ENCODE data around the gene TBCD.

The TBCD gene

DNA sequence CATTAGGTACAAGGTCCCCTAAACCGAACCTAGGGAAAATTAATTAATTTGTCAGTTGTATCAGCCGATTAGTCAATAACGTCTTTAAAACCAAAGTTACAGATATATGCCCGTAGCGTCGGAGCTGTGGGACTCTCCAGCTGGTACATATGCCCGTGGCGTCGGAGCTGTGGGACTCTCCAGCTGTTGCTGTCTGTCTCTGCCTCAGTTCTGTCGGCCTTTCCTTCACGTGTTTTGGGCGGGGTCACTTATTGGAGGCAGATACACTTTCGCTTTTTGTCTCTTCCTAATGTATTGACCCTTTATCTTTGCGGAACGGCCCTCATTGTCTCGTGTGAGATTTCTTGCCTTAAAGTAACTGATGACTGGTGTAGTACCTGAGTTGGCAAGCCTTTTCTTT is 150.0 kb downstream of the TBCD start:
- TF ChIP-seq Cebpa-rat (IDR thresholded peaks at IDR 0.05) = no peak
- Histone ChIP-seq H3K9me3 (replicated peaks in 1 of 11) (peaks cover 0 to 3% (median 0%) of the 10 kb centered on the region in 11 experiments; a peak in 1 of 22 replicates), H3K36me3 (peaks cover 23 to 56% (median 44%) of the 10 kb centered on the region in 11 experiments), H3K4me1 (peaks cover 51 to 94% (median 89%) of the 10 kb centered on the region in 10 experiments), H3K4me3 (peak overlapping the region; percentile 39 to 58 (median 50); a peak in 17 of 20 replicates), H3K9ac (peak overlapping the region; percentile 54 to 76 (median 61); a peak in 19 of 22 replicates), H3K4me2 (peak overlapping the region; percentile 83 to 99 (median 96)), H3K27me3 (no peaks in the 10 kb centered on the region; a peak in 2 of 22 replicates), H4K20me1 (peaks cover 0 to 74% (median 38%) of the 10 kb centered on the region in 11 experiments; a peak in 17 of 22 replicates), H3K27ac (peak overlapping the region in 10 of 11 experiments; percentile 53 to 78 (median 62); a peak in 16 of 22 replicates)

DNA sequence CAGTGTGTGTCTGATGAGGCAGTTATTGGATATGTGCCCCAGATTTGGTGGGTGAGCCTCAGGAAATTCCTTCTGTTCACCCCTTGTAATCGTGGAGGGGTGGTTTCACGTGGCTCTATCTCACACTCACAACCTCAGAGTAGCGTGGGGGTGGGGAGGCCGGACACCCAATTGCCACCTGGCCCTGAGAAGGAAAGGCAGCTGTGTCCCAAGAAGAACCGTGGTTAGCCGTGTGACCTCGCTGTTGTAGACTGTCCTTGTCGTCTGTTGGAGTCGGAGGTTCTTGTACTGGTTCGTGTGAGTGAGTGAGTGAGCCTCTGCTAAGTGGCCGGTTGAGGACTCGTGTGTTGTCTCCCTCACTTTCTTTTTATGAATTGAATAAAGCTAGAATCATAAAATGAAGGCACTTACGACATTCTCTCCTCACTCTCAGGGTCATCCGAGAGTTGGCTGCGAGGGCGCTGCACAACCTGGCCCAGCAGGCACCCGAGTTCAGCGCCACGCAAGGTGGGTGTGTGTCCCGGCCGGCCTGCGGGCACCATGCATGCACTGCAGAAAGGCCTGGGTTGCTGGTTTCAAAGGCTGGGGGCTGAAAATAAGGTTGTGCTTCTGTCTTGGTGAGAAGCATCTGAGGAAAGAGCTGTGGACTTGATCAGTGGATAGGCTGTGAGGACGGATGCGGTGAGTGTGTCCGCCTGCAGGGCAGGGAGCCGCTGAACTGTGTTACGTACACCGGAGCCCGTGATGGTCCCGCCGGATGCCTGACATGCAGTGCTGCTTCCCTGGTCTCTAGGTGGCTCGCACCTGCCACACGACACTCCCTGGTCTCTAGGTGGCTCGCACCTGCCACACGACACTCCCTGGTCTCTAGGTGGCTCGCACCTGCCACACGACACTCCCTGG is 151.4 kb downstream of the TBCD start:
- H3K27ac ChIP-seq = peak overlapping the region in 3 of 11 experiments; percentile 6 to 56 (median 11); a peak in 2 of 22 replicates
- H3K27me3 ChIP-seq = peaks cover 0 to 11% (median 0%) of the 10 kb centered on the region in 11 experiments; a peak in 5 of 22 replicates
- TF ChIP-seq Cebpa-rat (IDR thresholded peaks at IDR 0.05) = no peak
- H4K20me1 ChIP-seq = peaks cover 0 to 88% (median 51%) of the 10 kb centered on the region in 11 experiments; a peak in 19 of 22 replicates
- peak overlapping the region in 5 of 11 experiments; percentile 7 to 76 (median 32); a peak in 7 of 22 replicates for H3K9ac ChIP-seq
- peaks cover 62 to 97% (median 93%) of the 10 kb centered on the region in 10 experiments for H3K4me1 ChIP-seq
- no peak overlapping the region; a peak in 1 of 20 replicates for H3K4me3 ChIP-seq
- peaks cover 21 to 58% (median 47%) of the 10 kb centered on the region in 11 experiments for H3K36me3 ChIP-seq
- H3K4me2 ChIP-seq = peak overlapping the region; percentile 83 to 99 (median 96); a peak in 21 of 22 replicates
- H3K9me3 ChIP-seq (replicated peaks in 1 of 11) = no peaks in the 10 kb centered on the region

- Histone ChIP-seq H3K4me3 (no peak overlapping the region), H3K36me3 (peaks cover 21 to 59% (median 41%) of the 10 kb centered on the region in 11 experiments), H3K9me3 (replicated peaks in 1 of 11) (no peaks in the 10 kb centered on the region), H3K9ac (peak overlapping the region in 3 of 11 experiments; percentile 40 to 47 (median 41); a peak in 4 of 22 replicates), H4K20me1 (peaks cover 0 to 97% (median 66%) of the 10 kb centered on the region in 11 experiments; a peak in 19 of 22 replicates), H3K4me2 (peak overlapping the region in 8 of 11 experiments; percentile 18 to 70 (median 46); a peak in 14 of 22 replicates), H3K4me1 (peaks cover 61 to 97% (median 93%) of the 10 kb centered on the region in 10 experiments), H3K27ac (0 out of 22 replicates have a peak overlapping the region, but pooled peaks of 1 of the 11 experiments have one; percentile 8), H3K27me3 (peaks cover 0 to 15% (median 0%) of the 10 kb centered on the region in 11 experiments; a peak in 5 of 22 replicates)
- no peak for TF ChIP-seq Cebpa-rat (IDR thresholded peaks at IDR 0.05)
These were observed 153.3 kb downstream of the TBCD start for GRCh38 chr17:82905130-82905529.

DNA sequence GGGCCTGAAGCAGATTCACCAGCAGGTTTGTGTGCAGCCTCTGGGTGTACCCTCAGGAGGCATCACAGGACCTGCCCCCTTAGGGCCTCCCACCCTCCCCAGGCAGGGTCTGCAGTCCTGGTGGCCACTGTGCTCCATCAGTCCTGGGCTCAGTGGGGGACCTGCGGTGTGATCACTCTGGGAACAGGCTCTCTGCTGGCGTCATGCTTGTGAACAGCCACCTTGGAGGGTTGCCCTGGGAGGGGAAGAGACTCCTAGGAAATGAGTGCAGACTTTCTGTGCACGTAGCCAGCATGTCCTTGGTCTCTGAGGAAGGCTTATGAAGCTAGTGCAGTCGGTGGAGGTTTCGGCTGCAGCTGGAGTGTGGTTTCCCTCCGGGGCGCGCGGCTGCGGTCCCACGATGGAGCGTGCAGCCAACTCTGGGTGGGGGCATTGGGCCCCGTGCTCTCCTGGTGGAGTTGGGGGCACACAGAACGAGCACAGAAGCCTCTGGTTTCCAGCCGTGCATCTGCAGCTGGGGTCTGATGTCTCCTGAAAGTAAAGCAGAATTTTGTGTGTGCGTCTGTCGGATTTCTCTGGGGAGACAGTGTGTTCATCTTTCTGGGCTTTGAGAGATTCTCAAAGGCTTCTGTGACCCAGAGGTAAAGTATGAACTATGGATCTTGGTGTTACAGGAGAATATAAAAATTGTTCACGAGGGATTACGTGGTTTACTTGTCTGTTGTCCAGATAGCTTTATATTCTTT is 156.1 kb downstream of the TBCD start:
- H3K9me3 ChIP-seq (replicated peaks in 1 of 11) = no peaks in the 10 kb centered on the region

DNA sequence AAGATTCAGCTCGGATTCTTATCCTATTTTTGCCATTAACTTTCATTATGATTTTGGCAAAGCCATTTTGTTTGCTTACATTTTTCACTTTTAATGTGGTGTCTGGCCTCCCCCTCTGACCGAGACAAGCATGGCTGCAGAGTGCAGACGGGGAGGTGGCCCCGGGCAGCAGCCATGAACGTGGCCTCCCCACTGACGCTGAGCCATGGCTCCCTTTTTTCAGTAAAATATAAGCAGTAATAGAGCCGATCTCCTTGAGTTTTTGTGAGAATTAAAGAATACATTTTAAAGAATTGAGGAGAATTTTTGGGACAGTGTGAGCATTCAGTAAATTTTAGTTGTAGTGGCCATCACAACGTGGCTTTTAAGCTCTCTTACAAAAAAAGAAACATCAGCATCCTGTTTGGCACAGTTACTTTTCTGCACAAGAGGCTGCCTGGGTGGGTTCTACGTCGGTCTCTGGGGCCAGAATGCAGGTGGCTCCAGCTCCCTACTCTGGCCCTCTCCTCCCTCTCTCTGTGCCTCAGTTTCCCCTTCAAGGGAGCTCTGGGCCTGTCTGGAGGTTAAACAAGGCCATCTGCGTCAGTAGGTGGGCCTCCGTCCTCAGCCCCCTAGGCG is 156.8 kb downstream of the TBCD start:
- TF ChIP-seq Cebpa-rat (IDR thresholded peaks at IDR 0.05) = no peak
- peaks cover 22 to 63% (median 36%) of the 10 kb centered on the region in 11 experiments for H3K36me3 ChIP-seq
- H3K9me3 ChIP-seq (replicated peaks in 1 of 11) = no peaks in the 10 kb centered on the region
- peak overlapping the region in 2 of 10 experiments; percentile 1 to 8; a peak in 2 of 20 replicates for H3K4me3 ChIP-seq
- peaks cover 0 to 97% (median 55%) of the 10 kb centered on the region in 11 experiments; a peak in 19 of 22 replicates for H4K20me1 ChIP-seq
- peak overlapping the region in 9 of 11 experiments; percentile 8 to 63 (median 33); a peak in 13 of 22 replicates for H3K9ac ChIP-seq
- H3K27me3 ChIP-seq = peaks cover 0 to 15% (median 0%) of the 10 kb centered on the region in 11 experiments; a peak in 3 of 22 replicates
- H3K4me2 ChIP-seq = peak overlapping the region; percentile 77 to 96 (median 89)
- peaks cover 64 to 97% (median 93%) of the 10 kb centered on the region in 10 experiments for H3K4me1 ChIP-seq
- peak overlapping the region in 5 of 11 experiments; percentile 4 to 62 (median 38); a peak in 8 of 22 replicates for H3K27ac ChIP-seq

More for the DNA sequence above, 156.1 kb downstream of the TBCD start:
- peaks cover 0 to 15% (median 0%) of the 10 kb centered on the region in 11 experiments; a peak in 3 of 22 replicates for H3K27me3 ChIP-seq
- peaks cover 18 to 63% (median 39%) of the 10 kb centered on the region in 11 experiments for H3K36me3 ChIP-seq
- peak overlapping the region in 2 of 10 experiments; percentile 1 to 8; a peak in 2 of 20 replicates for H3K4me3 ChIP-seq
- peak overlapping the region; percentile 77 to 96 (median 89) for H3K4me2 ChIP-seq
- peaks cover 61 to 97% (median 93%) of the 10 kb centered on the region in 10 experiments for H3K4me1 ChIP-seq
- no peak for TF ChIP-seq Cebpa-rat (IDR thresholded peaks at IDR 0.05)
- peak overlapping the region in 8 of 11 experiments; percentile 14 to 63 (median 36); a peak in 11 of 22 replicates for H3K9ac ChIP-seq
- peak overlapping the region in 5 of 11 experiments; percentile 4 to 62 (median 38); a peak in 8 of 22 replicates for H3K27ac ChIP-seq
- H4K20me1 ChIP-seq = peaks cover 0 to 97% (median 62%) of the 10 kb centered on the region in 11 experiments; a peak in 19 of 22 replicates

DNA sequence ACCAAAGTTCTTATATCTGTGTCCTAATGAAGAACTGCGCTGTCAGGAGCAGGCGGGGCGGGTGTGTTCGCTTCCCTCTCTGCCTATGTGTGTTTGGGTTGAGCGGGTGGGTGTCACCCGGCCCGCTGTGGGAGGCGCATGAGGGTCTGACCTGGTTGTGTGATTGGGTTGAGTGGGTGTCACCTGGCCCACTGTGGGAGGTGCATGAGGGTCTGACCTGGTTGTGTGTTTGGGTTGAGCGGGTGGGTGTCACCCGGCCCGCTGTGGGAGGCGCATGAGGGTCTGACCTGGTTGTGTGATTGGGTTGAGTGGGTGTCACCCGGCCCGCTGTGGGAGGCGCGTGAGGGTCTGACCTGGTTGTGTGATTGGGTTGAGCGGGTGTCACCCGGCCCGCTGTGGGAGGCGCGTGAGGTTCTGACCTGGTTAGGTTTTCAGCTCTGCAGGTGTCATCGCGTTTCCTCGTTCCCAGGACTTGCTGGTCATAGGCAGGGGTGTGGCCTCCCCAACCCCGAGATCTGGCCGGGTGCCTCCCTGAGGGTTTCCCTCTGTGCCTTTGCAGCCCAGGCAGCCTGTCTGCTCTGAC is 157.5 kb downstream of the TBCD start:
- Histone ChIP-seq H3K4me3 (no peak overlapping the region), H3K36me3 (peaks cover 18 to 59% (median 32%) of the 10 kb centered on the region in 11 experiments), H3K27ac (no peak overlapping the region), H3K27me3 (peaks cover 0 to 15% (median 0%) of the 10 kb centered on the region in 11 experiments; a peak in 3 of 22 replicates), H3K4me2 (peak overlapping the region; percentile 81 to 96 (median 90)), H4K20me1 (peaks cover 0 to 100% (median 58%) of the 10 kb centered on the region in 11 experiments; a peak in 19 of 22 replicates), H3K9me3 (replicated peaks in 1 of 11) (no peaks in the 10 kb centered on the region), H3K4me1 (peaks cover 72 to 99% (median 96%) of the 10 kb centered on the region in 10 experiments), H3K9ac (peak overlapping the region in 3 of 11 experiments; percentile 12 to 58 (median 21); a peak in 6 of 22 replicates)
- TF ChIP-seq Cebpa-rat (IDR thresholded peaks at IDR 0.05) = no peak

DNA sequence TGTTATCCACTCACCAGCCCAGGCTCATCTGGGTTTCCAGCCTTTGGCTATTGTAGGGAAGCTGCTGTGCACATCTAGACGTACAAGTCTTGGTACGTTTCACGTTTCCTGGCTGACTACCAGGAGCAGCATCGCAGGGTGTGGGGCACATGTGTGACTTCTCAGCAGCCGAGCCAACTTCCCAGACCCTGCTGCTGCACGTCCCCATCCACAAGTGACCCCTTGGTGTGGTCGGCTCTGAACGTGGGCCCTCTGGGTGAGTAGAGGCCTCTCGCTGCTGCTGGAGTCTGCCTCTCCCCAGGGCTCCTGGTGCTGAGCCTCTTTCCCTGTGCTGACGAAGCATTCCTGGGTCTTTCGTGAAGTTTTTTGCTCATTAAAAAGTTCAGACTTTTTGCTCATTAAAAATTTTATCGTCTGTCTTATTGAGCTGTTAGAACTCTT is 158.2 kb downstream of the TBCD start:
- Histone ChIP-seq H3K4me1 (peaks cover 78 to 99% (median 96%) of the 10 kb centered on the region in 10 experiments), H3K4me2 (peak overlapping the region; percentile 81 to 96 (median 90)), H3K36me3 (peaks cover 15 to 53% (median 27%) of the 10 kb centered on the region in 11 experiments), H3K9me3 (replicated peaks in 1 of 11) (no peaks in the 10 kb centered on the region), H3K9ac (peak overlapping the region in 3 of 11 experiments; percentile 12 to 40 (median 21); a peak in 6 of 22 replicates), H4K20me1 (peaks cover 0 to 100% (median 58%) of the 10 kb centered on the region in 11 experiments; a peak in 19 of 22 replicates), H3K4me3 (no peak overlapping the region), H3K27me3 (peaks cover 0 to 15% (median 0%) of the 10 kb centered on the region in 11 experiments; a peak in 3 of 22 replicates), H3K27ac (no peak overlapping the region)
- TF ChIP-seq Cebpa-rat (IDR thresholded peaks at IDR 0.05) = no peak

All from BLaER1 treated with 17β-estradiol and CSF1 and Interleukin-3, amounts not matched to agents 10 nM and 100 nM (cell line).